GM21423 (cell line): ENCODE data around the gene RASGEF1C.
"Not testable (repeated sequence)": the region's sequence is repeated elsewhere in the genome, so short reads cannot be mapped to it uniquely, and the experiment has no call there.

Source experiments
- ATAC-seq: cut with Tn5 transposase; IDR thresholded peaks from one replicate; pipeline ENCODE4 v1.9.1; 2021; ENCODE audit warnings: mild to moderate bottlenecking, moderate library complexity; ENCODE audit not compliant: unreplicated experiment

The RASGEF1C gene

DNA sequence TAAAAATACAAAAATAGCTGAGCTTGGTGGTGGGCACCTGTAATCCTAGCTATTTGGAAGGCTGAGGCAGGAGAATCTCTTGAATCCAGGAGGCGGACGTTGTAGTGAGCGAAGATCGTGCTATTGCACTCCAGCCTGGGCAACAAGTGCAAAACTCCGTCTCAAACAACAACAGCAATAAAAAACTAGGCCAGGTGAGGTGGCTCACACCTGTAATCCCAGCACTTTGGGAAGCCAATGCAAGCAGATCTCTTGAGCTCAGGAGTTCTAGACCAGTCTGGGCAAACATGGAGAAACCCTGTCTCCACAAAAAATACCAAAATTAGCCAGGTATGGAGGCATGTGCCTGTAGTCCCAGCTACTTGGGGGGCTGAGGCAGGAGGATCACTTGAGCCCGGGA lies 84.3 kb downstream of the RASGEF1C start:
- not testable (repeated sequence) for ATAC-seq

DNA sequence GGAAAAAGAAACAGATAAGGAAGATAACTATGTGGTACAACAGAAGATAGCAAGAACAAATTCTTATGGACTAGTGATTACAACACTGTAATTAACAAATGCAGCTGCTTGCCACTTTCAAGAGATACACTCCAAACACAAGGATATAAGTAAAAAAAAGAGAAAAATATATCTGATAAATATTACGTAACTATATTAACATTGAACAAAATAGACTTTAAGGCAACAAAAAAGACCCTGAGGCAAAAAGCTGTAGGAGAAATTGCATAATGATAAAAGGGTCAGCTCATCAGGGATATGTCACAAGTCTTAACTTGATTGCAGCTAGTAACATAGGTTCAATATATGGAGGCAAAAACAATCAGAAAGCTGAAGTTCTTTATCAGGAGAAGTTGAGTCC lies 86.1 kb downstream of the RASGEF1C start:
- no peak for ATAC-seq

DNA sequence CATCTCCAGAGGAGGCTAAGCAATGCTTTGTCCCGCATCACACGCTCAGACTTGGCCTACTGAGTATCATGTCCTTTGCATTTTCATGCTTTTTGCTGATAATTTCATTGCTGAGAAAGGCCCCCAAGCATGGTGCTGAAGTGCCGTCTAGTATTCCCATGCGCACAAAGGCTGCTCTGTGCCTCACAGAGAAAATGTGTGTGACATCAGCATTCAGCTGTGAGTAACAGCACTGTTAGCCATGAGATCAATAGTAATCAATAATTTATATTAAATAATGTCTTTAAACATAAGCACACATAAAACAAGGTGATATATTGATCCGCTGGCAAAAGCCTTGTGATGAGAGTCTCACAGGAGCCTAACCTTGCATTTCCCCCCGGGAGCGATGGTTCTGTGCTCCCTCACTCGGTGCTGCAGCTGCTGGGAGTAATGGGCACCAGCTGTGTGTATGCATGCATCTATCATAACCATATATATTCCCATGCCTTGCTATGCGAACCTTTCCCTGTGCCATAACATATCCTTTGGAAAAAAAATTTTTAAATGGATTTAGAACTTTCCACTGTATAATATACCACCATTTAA lies 87.1 kb downstream of the RASGEF1C start:
- ATAC-seq = no peak

DNA sequence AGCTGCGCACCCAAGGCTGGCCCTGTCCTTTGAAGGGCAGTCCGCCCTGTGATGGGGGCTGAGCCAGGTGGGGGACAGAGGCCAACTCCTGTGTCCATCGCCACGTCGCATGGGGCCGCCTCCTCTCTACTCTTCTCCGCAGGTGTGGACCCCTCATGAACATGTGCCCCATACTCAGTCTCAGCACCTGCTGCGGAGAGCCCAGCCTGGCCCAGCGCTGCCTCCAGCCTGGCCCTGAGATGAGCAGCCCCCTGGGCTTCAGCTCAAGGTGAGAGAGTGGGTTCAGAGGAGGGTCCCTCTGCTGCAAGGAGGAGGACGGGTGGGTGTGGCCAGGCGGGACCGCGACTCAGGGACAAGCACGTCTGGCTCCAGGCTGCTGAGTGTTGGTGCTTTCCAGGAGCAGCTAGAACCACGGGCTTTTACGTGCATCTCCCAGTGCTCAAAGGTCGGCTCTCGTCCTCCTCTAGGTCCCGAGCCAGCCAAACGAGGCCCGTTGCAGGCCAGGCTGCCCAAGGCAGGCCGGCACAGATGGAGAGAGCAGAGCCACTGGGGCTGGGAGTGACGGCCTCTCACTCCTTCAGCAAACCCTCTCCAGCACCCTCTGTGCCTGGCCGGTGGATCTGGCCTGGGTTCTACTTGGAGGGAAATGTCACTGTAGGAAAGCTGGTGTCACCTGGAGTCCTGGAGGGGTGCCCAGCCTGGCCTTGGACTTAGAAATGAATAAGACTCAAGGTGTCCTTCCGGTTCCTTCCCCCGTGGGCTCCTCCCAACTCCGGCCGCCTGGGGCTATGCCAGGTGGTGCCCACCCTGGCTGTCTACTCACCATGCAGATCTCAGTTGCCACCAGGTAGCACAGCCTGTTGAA lies 88.5 kb downstream of the RASGEF1C start:
- no peak for ATAC-seq

DNA sequence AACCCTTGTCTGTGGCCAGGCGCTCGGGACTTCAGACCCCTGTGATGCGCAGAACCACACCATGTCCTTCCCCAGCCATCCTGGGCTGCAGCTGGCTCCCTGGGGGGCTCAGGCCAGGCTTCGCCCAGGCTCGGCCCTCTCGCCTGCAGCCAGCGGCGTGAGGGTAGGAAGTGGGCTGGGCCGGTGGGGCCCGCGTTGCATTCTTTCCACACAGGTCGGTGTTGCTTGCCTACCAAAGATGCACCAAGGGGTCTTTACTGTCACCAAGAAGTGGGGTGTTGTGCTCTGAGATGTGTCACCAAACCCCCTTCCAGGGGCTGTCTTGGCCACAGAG lies 89.1 kb downstream of the RASGEF1C start:
- no peak for ATAC-seq

DNA sequence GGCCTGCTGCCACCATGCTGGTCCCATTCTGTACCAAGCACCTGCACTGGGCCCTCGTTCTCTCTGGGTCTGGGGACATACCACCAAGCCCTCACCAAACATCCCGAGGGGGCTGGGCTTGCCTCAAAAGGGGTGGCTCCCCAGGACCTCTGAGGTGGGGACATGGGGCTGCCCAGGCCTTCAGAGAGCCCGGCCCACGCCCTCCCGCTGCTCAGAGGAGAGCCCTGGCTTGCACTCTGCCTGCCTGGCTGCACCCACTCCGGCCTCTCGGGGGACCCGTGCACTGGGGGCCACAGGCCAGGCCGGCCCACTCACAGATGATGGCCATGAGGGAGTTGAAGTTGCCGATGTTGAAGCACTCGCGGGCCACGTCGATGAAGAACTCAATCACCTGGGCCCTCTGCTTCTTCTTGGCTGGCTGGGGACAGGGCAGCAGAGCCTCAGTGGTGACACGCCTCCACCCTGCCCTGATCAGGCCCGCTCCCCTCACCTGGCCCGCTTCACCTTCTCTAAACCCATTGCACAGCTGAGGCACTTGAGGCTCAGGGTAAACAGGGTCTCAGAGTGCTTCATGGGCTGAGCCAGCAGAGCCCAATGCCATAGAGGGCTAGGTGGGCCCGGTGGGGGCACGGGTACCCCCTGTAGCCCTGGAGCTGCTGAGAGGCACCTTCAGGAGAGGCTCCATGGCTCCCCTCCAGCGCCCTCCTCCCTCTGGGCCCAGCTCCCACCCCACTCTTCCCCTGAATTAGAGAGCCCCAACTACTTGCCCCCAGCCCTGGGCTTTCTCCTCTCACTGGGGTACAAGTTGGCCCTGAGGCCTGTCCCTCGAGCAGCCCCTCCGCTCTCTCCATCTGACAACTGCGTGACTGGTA lies 89.7 kb downstream of the RASGEF1C start:
- ATAC-seq = no peak

DNA sequence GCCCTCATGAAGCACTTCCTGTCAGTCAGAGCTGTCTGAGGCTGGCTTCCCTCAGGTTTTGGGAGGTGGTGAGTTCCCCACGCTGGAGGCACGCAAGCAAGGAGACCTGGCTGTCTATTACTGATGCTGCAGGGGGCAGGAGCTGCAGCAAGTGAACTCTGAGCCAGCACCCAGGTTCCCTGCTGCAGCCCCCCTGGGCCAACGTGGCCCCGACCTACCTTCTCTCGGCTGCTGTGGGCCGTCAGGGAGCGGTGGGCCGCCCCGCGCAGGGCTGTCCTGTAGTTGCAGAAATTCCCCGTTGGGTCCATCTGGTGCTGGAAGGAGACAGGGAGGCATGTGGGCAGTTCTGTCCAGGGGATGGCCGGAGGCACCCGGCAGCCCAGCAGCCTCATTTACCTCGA lies 90.6 kb downstream of the RASGEF1C start:
- ATAC-seq = no peak

DNA sequence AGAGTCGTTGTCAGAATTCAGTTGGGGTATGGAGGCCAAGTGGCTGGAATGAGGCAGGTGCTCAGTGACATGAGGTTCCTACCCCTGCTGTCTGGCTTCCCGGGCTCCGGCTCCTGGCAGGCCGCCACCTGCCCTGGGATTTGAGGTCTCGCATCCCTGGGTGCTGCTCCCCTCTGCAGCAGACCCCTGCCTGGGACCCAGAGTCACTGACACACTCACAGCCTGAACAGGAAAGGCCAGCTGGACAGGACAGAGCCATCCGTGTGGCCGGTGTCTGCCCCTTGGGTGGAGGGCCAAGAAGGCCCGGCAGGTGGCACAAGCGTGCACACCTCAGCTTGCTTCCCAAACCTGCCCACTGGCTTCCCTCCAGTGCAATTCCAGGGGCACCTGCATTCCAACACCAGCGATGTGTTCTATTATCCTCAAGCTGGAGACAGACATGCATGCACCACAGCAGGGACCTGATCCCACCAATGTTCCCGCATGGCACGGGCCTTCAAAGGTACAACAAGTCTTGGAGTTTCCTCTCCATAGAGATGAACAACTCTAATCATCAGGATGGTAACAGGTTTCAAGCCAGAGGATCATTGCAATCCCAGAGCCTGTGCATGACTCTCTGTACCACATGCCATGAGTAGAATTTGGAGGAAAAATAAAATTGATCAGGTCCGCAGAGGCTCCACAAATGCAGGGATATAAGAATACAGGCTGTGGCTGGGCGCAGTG lies 91.8 kb downstream of the RASGEF1C start:
- no peak for ATAC-seq

DNA sequence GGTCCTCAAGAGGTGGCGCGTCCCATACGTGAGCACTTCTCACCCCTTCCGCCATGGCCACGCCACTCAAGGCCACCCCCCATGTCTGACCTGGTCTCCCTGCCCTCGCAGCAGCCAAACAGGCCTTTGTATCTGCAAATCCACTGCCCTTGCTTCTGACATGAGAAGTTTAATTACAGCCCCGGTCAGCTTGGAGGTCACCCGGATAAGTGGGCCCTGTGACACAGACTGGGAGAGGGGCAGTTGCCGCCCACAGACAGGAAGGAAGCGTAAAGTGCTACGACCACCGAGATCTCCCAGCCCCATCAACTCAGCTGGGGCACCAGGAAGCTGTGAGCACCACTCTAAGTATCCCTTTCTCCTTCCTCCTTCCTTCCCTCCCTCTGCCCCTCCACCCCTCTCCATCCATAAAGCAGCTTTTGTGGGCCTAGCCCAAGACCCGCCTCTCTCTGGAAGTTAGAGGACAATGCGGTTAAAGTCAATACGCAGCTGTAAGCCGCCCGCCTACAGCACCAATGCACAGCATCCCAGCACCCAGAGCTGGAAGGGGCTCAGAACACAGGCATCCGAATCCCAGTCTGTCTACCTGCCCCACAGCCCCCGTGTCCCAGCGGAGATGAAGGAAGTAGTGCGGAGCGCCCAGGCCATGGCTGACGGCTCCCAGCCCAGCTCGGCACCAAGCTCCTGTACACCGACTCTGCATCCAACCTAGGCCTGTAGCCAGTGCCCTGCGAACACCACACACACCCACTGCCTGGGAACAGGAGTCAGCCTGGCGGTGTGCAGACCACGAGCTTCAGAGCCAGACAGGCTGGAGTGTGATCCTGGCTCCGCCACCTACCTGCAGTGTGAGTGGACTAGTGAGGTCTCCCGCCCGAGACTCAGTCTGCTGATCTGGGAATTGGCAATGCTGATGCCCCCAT lies 92.7 kb downstream of the RASGEF1C start:
- ATAC-seq = no peak

DNA sequence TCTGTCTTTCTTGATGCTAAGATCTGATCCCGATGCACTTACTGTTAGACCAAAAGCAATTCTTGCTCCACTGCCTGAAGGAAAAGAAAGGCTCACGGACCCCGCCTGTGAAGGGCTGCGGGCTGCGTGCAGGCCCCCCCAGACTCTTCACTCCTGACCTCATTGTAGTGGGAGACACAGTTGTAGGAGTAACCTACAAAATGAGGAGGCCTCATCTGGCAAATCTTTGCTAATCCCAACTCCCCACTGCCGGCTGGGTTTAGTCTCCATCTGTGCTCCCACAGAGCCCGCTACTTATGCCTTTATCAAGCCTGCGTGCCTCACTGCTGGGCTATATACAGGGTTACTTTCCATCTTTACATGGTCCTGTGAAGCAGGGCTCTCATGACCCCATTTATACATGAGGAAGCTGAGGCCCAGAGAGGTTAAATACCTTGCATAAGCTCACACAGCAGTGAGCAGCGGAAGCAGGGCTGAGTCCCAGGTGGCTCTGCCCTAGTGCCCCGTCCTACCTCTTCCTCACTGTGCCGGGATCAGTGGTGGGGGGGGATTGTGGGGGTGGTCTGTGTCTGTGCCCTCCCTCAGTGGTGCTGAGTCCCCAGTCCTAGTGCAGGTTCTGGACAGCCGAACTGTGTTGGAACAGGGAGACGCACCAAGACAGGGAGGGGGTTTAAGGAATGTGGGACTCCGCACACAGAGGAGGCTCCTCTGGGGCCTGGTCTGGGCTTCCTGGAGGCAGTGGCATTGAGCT lies 93.5 kb downstream of the RASGEF1C start:
- no peak for ATAC-seq

DNA sequence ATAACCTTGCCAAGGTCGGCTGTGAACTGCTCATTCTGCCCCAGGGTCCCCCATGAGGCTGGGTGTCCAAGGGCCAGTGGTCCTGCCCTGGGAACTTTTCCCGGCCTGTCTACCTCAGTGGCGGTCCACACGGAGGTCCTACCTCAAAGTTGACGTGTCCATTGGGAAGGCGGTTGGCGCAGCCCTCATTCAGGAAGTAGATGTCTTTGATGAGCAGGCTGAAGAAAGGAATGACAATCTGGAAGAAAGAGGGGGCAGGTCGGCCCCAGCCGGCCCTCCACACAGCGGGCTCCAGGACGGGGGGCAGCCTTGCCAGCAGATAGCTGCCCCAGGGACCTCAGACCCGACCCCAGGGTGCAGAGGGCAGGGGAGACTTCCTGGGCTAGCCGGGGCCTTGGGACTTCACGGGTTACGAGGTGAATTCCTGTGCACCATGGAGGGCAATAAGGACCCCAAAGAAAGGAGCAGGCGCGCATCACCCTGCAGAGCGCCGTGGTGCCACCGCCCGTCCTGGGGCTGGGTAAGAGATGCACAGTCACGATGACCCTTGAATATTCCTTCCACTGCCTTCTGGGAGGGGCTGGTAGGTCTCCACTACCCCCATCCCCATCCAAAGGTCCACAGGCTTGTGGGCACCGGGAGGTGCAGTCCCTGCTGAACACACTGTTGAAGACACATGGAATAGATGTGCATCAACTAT lies 94.6 kb downstream of the RASGEF1C start:
- no peak for ATAC-seq

DNA sequence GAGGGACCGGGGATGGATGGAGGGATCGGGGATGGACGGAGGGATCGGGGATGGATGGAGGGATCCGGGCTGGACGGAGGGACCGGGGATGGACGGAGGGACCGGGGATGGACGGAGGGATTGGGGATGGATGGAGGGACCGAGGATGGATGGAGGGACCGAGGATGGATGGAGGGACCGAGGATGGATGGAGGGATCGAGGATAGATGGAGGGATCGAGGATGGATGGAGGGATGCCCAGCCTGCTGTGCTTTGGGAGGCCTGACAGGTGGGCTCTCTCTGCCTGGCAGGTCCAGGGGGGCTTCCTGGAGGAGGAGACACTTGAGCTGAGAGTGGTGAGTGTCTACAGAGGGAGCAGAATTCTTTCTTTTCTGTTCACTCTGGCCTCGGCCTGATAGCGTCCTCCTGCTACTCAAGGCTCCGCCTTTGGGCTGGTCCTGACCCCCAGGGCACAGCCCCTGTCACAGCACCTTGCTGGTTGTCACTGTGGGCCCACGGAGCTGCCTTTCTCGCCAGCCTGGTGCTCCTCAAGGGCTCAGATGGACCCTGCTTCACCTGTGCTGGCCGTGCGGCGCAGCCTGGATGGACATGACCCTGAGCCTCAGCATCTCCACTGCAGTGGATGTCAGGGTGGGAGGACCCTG lies 95.2 kb downstream of the RASGEF1C start:
- no peak for ATAC-seq

DNA sequence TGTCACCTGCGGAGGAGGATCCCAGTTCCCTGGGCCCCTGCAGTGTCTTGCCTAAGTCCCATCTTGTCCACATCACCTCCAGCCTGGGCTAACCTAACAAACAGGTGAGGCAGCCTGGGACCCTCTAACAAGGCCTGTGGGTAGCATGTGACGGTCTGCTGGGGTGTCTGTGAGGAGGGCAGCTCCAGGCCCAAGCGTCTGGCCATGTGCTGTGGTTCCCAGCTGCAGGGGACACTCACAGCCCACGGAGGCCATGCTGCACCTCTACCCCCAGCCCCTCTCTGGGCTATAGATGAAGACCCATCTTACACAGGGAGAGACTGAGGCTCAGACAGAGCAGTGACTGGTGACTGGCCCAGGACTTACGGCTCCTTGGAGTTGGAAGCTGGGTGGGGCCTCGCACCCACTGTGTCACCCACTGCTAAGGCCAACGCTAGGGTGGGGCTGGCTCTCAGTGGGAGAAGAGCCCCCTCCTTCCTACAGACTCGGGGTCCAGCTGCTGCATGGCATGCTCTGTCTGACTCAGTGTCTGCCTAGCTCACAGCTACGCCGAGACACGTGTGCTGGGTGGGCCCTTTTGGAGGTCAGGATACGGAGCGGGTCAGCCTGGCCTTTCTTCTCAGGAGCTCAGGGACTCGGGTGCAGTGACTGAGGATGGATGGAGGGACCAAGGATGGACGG lies 96.7 kb downstream of the RASGEF1C start:
- ATAC-seq = no peak

DNA sequence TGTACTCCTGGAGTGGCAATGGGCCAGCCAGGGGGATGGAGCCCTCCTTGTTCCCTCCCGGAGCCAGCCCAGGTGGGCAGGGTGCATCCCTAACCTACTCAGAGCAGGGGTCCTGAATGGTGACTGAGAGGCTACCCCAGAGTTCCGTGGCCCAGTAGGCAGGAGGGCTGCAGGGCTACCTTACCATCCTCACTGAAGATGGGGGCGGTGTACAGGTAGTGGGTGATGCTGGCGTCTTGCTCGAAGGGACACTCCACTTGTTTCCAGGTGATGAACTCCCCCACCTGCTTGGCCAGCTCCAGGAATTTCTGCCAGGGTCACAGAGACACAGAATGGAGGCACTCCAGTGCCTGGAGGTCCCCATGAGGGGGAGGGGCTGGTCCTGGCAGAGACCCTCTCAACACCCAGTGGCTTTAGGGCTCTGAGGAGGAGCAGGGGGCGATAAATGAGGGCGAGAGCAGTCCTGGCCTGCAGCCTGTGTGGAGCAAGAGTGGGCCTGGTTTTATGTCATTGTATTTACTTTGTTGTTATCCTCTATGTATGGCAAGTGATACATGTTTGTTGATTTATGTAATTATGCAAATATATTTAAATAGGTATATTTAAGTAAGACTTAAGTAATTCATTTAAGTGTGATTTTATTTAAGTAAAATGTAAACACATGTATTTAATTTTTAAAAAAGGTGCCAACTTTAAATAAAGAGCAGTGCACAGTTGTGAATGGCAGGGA lies 97.6 kb downstream of the RASGEF1C start:
- ATAC-seq = no peak

DNA sequence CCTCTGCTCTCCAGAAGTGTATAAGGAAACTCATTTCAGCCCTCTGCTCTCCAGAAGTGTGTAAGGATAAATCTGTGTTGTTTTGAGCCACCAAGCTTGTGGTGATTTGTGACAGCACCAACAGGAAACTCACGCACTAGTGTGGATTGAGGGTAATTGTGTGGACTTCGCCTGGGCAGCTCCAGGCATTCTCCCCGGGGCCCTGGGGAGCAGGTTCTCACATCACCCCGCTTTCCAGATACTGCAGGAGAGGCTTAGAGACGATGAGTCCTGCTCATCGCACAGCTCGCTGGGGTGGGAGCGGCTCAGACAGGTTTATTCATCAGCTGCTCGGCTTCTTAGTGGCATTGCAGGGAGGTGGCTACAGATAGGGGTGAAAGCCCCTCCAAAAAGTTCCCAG lies 99.1 kb downstream of the RASGEF1C start:
- ATAC-seq = no peak

DNA sequence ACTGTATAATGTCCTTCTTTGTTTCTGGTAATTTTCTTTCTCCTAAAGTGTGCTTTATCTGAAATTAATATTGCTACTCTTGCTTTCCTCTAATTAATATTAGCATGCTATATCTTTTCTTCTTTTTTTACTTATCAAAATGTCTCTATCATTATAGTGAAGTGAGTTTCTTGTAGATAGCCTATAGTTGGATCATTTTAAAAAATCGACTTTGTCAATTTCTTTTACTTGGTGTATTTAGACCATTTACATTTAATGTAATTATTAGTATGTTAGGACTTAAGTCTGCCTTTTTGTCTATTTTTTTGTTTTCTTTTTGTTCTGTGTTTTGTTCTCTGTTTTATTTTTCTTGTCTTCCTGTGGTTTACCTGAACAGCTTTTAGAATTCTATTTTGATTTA lies 102.0 kb downstream of the RASGEF1C start:
- no peak for ATAC-seq

DNA sequence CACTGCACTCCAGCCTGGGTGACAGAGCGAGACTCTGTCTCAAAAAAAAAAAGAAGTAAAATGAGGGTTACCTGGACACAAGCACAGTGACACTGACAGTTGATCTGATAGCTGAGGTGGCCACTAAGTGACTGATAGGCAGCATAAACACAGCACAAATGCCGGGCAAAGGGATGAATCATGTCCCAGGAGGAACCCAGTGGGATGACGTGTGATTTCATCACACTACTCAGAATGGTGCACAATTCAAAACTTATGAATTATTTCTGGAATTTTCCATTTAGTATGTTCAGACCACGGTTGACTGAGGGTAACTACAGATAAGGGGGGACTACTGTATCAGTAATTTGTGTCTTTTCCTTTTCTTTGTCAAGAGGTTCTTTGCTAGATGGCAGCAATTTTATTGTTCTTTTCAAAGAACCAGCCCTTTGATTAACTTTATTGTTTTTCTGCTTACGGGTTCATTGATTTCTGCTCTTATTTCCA lies 103.1 kb downstream of the RASGEF1C start:
- no peak for ATAC-seq
